ENCODE results near the gene METTL15.
A peak's percentile ranks its signal among the peaks of the same experiment; 100 is the strongest.

METTL15 gene

DNA sequence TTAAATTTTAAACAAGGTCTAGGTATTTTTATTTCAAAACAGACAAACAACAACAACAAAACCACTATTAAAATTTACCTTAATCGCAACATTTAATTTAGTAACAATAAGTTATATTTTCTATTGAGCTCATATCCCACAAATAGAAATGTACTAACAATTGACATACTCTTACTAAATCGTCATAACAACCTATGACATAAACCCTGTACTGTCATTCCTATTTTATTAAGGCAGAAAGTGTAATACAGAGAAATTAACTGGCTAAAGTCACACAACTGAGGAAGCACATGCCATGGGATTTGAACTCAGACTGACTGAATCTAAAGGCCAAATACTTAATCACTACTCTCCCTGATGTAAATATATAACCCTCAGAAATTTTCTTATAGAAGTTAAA is 3.2 kb upstream of the METTL15 start:
- no peak overlapping the region for H2BK15ac ChIP-seq (ENCODE audit: low read length)
- no peak overlapping the region for H3K27ac ChIP-seq (replicated peaks; ENCODE audit: low read length)
- 100% methylated on average over 1 of the region's 2 CpGs; no CpG with 5 or more reads in 1 of the 2 donors for WGBS, 2 donors (ENCODE audit: extremely low coverage in 2 of 2, insufficient read length in 2 of 2, insufficient replicate concordance in 1 of 2)
- H3K79me1 ChIP-seq (ENCODE audit: low read depth, low read length): no peaks in the 10 kb centered on the region
- no peak overlapping the region for H3K18ac ChIP-seq (ENCODE audit: low read length)
- no peak overlapping the region for H3K4me3 ChIP-seq (ENCODE audit: low read length in 2 of 2)
- no peak overlapping the region for H2BK12ac ChIP-seq (ENCODE audit: low read length)
- H2AFZ ChIP-seq (ENCODE audit: low read length): no peak overlapping the region
- no peak overlapping the region for H2AK5ac ChIP-seq (ENCODE audit: low read depth, low read length)
- H3K4me1 ChIP-seq (ENCODE audit: control insufficient read depth in 2 of 2, insufficient read depth in 1 of 2, low read depth in 1 of 2, low read length in 2 of 2): peaks cover 2 to 13% of the 10 kb centered on the region in 2 donors
- H3K27me3 ChIP-seq (ENCODE audit: control insufficient read depth in 3 of 3, insufficient read depth in 3 of 3, low read depth in 1 of 3, low read length in 3 of 3): no peaks in the 10 kb centered on the region
- H2BK120ac ChIP-seq (ENCODE audit: low read depth, low read length): no peak overlapping the region
- no peaks in the 10 kb centered on the region for H3K36me3 ChIP-seq (replicated peaks in 1 of 2; ENCODE audit: control insufficient read depth in 2 of 2, insufficient read depth in 2 of 2, low read length in 2 of 2)
- DNase-seq (ENCODE audit: low spot score): no peak
- H3K4me2 ChIP-seq (ENCODE audit: insufficient read depth, low read length, poor library complexity, severe bottlenecking): no peak overlapping the region
- H3K9ac ChIP-seq (ENCODE audit: low read depth, low read length, poor library complexity): no peak overlapping the region
- H4K91ac ChIP-seq (ENCODE audit: low read depth, low read length, poor library complexity): no peak overlapping the region
- H2BK5ac ChIP-seq (ENCODE audit: low read length): no peak overlapping the region
- no peak overlapping the region for H3K14ac ChIP-seq (ENCODE audit: low read length)
- no peak overlapping the region for H3K23ac ChIP-seq (ENCODE audit: low read depth, low read length, poor library complexity)
- no peak overlapping the region for H3K4ac ChIP-seq (ENCODE audit: low read length)
- no peaks in the 10 kb centered on the region for H3K9me3 ChIP-seq (replicated peaks in 1 of 2; ENCODE audit: control insufficient read depth in 2 of 2, insufficient read depth in 1 of 2, low read depth in 1 of 2, low read length in 2 of 2)
- no peak overlapping the region for H4K8ac ChIP-seq (ENCODE audit: low read depth, low read length)

DNA sequence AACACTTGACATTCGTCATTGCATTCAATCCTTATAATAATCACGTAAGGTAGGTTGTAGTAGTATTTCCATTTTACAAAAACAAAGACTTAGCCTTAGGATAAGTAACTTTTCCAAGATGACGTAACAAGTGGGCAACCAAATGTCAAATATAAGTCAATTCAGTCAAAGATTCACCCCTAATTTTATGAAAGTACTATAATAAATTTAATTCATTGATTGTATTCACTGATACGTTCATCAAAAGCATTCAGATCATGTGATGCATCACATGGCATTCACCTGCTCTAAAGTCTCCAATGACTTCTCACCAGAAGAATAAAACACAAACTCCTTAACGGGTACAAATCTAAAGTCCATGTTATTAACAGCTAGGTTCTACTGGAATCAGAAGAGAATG is 2.3 kb upstream of the METTL15 start:
- no peak overlapping the region for H2BK12ac ChIP-seq (ENCODE audit: low read length)
- no peak overlapping the region for H3K4ac ChIP-seq (ENCODE audit: low read length)
- H3K79me1 ChIP-seq (ENCODE audit: low read depth, low read length): no peaks in the 10 kb centered on the region
- peak overlapping the region in 1 of 2 donors; percentile 24 for H3K4me3 ChIP-seq (ENCODE audit: low read length in 2 of 2)
- no peak overlapping the region for H3K14ac ChIP-seq (ENCODE audit: low read length)
- no peaks in the 10 kb centered on the region for H3K27me3 ChIP-seq (ENCODE audit: control insufficient read depth in 3 of 3, insufficient read depth in 3 of 3, low read depth in 1 of 3, low read length in 3 of 3)
- H3K36me3 ChIP-seq (replicated peaks in 1 of 2; ENCODE audit: control insufficient read depth in 2 of 2, insufficient read depth in 2 of 2, low read length in 2 of 2): no peaks in the 10 kb centered on the region
- no peak overlapping the region for H2BK15ac ChIP-seq (ENCODE audit: low read length)
- H3K4me1 ChIP-seq (ENCODE audit: control insufficient read depth in 2 of 2, insufficient read depth in 1 of 2, low read depth in 1 of 2, low read length in 2 of 2): peaks cover 2 to 13% of the 10 kb centered on the region in 2 donors
- H3K18ac ChIP-seq (ENCODE audit: low read length): no peak overlapping the region
- no CpG with 5 or more reads among the region's 5 CpGs for whole genome bisulfite sequencing, 2 donors (ENCODE audit: extremely low coverage in 2 of 2, insufficient read length in 2 of 2, insufficient replicate concordance in 1 of 2)
- H3K9me3 ChIP-seq (replicated peaks in 1 of 2; ENCODE audit: control insufficient read depth in 2 of 2, insufficient read depth in 1 of 2, low read depth in 1 of 2, low read length in 2 of 2): no peaks in the 10 kb centered on the region
- H3K23ac ChIP-seq (ENCODE audit: low read depth, low read length, poor library complexity): no peak overlapping the region
- no peak overlapping the region for H2AK5ac ChIP-seq (ENCODE audit: low read depth, low read length)
- DNase-seq (ENCODE audit: low spot score): no peak
- H3K4me2 ChIP-seq (ENCODE audit: insufficient read depth, low read length, poor library complexity, severe bottlenecking): no peak overlapping the region
- H4K8ac ChIP-seq (ENCODE audit: low read depth, low read length): no peak overlapping the region
- no peak overlapping the region for H2AFZ ChIP-seq (ENCODE audit: low read length)
- no peak overlapping the region for H3K9ac ChIP-seq (ENCODE audit: low read depth, low read length, poor library complexity)
- no peak overlapping the region for H2BK120ac ChIP-seq (ENCODE audit: low read depth, low read length)
- no peak overlapping the region for H3K27ac ChIP-seq (replicated peaks; ENCODE audit: low read length)
- H2BK5ac ChIP-seq (ENCODE audit: low read length): no peak overlapping the region
- no peak overlapping the region for H4K91ac ChIP-seq (ENCODE audit: low read depth, low read length, poor library complexity)

DNA sequence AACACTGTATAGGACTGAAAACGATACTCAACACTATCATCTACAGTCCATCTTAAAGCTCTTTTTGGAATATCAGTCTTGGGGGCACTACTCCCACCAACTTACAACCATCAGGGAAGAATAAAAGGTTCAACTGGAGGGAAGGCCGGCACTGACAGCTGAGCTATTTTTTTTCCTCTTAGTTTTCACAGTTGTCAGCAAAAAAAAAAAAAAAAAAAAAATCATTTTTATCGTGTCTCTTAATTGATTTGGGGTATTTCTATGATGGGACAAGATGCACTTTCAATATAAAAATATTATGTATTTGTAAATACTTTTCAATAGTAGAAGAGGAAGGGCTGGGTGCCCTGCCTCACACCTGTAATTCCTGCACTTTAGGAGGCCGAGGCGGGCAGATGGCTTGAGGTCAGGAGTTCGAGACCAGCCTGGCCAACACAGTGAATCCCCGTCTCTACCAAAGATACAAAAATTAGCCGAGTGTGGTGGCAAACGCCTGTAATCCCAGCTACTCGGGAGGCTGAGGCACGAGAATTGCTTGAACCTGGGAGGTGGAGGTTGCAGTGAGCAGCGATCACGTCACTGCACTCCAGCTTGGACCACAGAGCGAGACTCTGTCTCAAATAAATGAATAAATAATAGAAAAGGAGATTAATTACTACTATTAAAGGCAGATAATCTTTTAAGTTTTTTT is 1.7 kb upstream of the METTL15 start:
- no peaks in the 10 kb centered on the region for H3K9me3 ChIP-seq (replicated peaks in 1 of 2; ENCODE audit: control insufficient read depth in 2 of 2, insufficient read depth in 1 of 2, low read depth in 1 of 2, low read length in 2 of 2)
- peaks cover 0 to 5% of the 10 kb centered on the region in 2 donors for H3K36me3 ChIP-seq (replicated peaks in 1 of 2; ENCODE audit: control insufficient read depth in 2 of 2, insufficient read depth in 2 of 2, low read length in 2 of 2)
- DNase-seq (ENCODE audit: low spot score): no peak
- H3K79me1 ChIP-seq (ENCODE audit: low read depth, low read length): no peaks in the 10 kb centered on the region
- no peak overlapping the region for H2BK15ac ChIP-seq (ENCODE audit: low read length)
- H3K27ac ChIP-seq (replicated peaks; ENCODE audit: low read length): no peak overlapping the region
- WGBS, 2 donors (ENCODE audit: extremely low coverage in 2 of 2, insufficient read length in 2 of 2, insufficient replicate concordance in 1 of 2): no CpG with 5 or more reads among the region's 14 CpGs
- peak overlapping the region; percentile 60 to 68 for H3K4me3 ChIP-seq (ENCODE audit: low read length in 2 of 2)
- no peak overlapping the region for H3K14ac ChIP-seq (ENCODE audit: low read length)
- H3K4me1 ChIP-seq (ENCODE audit: control insufficient read depth in 2 of 2, insufficient read depth in 1 of 2, low read depth in 1 of 2, low read length in 2 of 2): peaks cover 2 to 13% of the 10 kb centered on the region in 2 donors
- no peak overlapping the region for H4K91ac ChIP-seq (ENCODE audit: low read depth, low read length, poor library complexity)
- no peak overlapping the region for H2AFZ ChIP-seq (ENCODE audit: low read length)
- H3K18ac ChIP-seq (ENCODE audit: low read length): no peak overlapping the region
- no peak overlapping the region for H3K23ac ChIP-seq (ENCODE audit: low read depth, low read length, poor library complexity)
- no peak overlapping the region for H2BK120ac ChIP-seq (ENCODE audit: low read depth, low read length)
- no peak overlapping the region for H2BK12ac ChIP-seq (ENCODE audit: low read length)
- H4K8ac ChIP-seq (ENCODE audit: low read depth, low read length): no peak overlapping the region
- no peak overlapping the region for H2BK5ac ChIP-seq (ENCODE audit: low read length)
- no peak overlapping the region for H2AK5ac ChIP-seq (ENCODE audit: low read depth, low read length)
- no peaks in the 10 kb centered on the region for H3K27me3 ChIP-seq (ENCODE audit: control insufficient read depth in 3 of 3, insufficient read depth in 3 of 3, low read depth in 1 of 3, low read length in 3 of 3)
- peak overlapping the region; percentile 45 for H3K4me2 ChIP-seq (ENCODE audit: insufficient read depth, low read length, poor library complexity, severe bottlenecking)
- H3K4ac ChIP-seq (ENCODE audit: low read length): no peak overlapping the region
- no peak overlapping the region for H3K9ac ChIP-seq (ENCODE audit: low read depth, low read length, poor library complexity)

DNA sequence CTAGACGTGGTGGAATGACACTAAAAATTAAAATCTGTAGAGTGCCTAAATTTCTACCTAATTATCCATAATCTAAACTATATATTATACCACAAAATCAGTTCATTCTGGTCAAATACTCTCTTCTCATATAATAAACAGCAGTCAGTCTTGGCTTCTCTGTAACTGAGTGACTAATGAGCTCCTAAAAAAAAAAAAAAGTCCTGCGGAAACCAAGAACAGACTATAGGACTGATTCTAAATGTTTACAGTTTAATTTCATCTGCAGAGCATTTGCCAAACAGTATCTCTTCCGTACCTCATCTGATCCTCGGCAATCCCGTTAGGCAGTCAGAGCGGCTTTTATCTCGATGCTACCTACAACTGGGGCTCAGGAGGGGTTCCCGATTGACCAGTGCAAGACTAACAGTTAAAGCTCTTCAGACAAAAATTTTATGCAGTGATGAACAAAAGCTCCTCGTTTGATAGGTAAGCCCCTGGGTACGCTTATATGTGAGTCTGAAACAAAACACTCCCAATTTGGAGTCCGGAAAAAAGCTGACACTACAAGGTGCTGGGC is 918 bp upstream of the METTL15 start:
- H3K18ac ChIP-seq (ENCODE audit: low read length): no peak overlapping the region
- H3K9ac ChIP-seq (ENCODE audit: low read depth, low read length, poor library complexity): no peak overlapping the region
- no peak overlapping the region for H2BK15ac ChIP-seq (ENCODE audit: low read length)
- no peak overlapping the region for H3K4ac ChIP-seq (ENCODE audit: low read length)
- H2AFZ ChIP-seq (ENCODE audit: low read length): peak overlapping the region; percentile 86
- no peak overlapping the region for H2BK5ac ChIP-seq (ENCODE audit: low read length)
- no peaks in the 10 kb centered on the region for H3K79me1 ChIP-seq (ENCODE audit: low read depth, low read length)
- no peaks in the 10 kb centered on the region for H3K9me3 ChIP-seq (replicated peaks in 1 of 2; ENCODE audit: control insufficient read depth in 2 of 2, insufficient read depth in 1 of 2, low read depth in 1 of 2, low read length in 2 of 2)
- peak overlapping the region; percentile 68 to 90 for H3K4me3 ChIP-seq (ENCODE audit: low read length in 2 of 2)
- H3K23ac ChIP-seq (ENCODE audit: low read depth, low read length, poor library complexity): no peak overlapping the region
- H4K8ac ChIP-seq (ENCODE audit: low read depth, low read length): no peak overlapping the region
- no CpG with 5 or more reads among the region's 11 CpGs for WGBS, 2 donors (ENCODE audit: extremely low coverage in 2 of 2, insufficient read length in 2 of 2, insufficient replicate concordance in 1 of 2)
- H3K4me1 ChIP-seq (ENCODE audit: control insufficient read depth in 2 of 2, insufficient read depth in 1 of 2, low read depth in 1 of 2, low read length in 2 of 2): peaks cover 2 to 13% of the 10 kb centered on the region in 2 donors
- no peak overlapping the region for H3K14ac ChIP-seq (ENCODE audit: low read length)
- no peak overlapping the region for H2BK12ac ChIP-seq (ENCODE audit: low read length)
- no peak overlapping the region for H4K91ac ChIP-seq (ENCODE audit: low read depth, low read length, poor library complexity)
- no peak for DNase-seq (ENCODE audit: low spot score)
- peak overlapping the region; percentile 66 for H3K27ac ChIP-seq (replicated peaks; ENCODE audit: low read length)
- H3K36me3 ChIP-seq (replicated peaks in 1 of 2; ENCODE audit: control insufficient read depth in 2 of 2, insufficient read depth in 2 of 2, low read length in 2 of 2): peaks cover 0 to 12% of the 10 kb centered on the region in 2 donors
- H3K27me3 ChIP-seq (ENCODE audit: control insufficient read depth in 3 of 3, insufficient read depth in 3 of 3, low read depth in 1 of 3, low read length in 3 of 3): no peaks in the 10 kb centered on the region
- no peak overlapping the region for H2AK5ac ChIP-seq (ENCODE audit: low read depth, low read length)
- peak overlapping the region; percentile 55 for H3K4me2 ChIP-seq (ENCODE audit: insufficient read depth, low read length, poor library complexity, severe bottlenecking)
- no peak overlapping the region for H2BK120ac ChIP-seq (ENCODE audit: low read depth, low read length)
